Effector memory CD4-positive, alpha-beta T cell (primary cell): Measurements from ENCODE around the gene FDPS.
A peak's percentile ranks its signal among the peaks of the same experiment; 100 is the strongest.

ENCODE experiments used
- DNase-seq, 3 donors: peaks; one replicate each; pipeline ENCODE4 v3.0.0-alpha.2; 2020
- H3K27ac ChIP-seq: 2 replicates; pipeline ENCODE4 v1.7.0; 2013; ENCODE audit warnings: mild to moderate bottlenecking, low read length, moderate library complexity; ENCODE audit not compliant: insufficient read depth, poor library complexity, severe bottlenecking
- H3K27me3 ChIP-seq: replicated peaks from 2 replicates; pipeline ENCODE4 v1.7.0; 2013; ENCODE audit warnings: mild to moderate bottlenecking, low read length; ENCODE audit not compliant: insufficient read depth, control insufficient read depth, poor library complexity, severe bottlenecking
- H3K36me3 ChIP-seq: 2 replicates; pipeline ENCODE4 v1.7.0; 2013; ENCODE audit warnings: mild to moderate bottlenecking, low read length, moderate library complexity; ENCODE audit not compliant: control insufficient read depth, insufficient read depth
- H3K4me1 ChIP-seq: 2 replicates; pipeline ENCODE4 v1.7.0; 2013; ENCODE audit warnings: low read length, mild to moderate bottlenecking; ENCODE audit not compliant: control insufficient read depth, insufficient read depth, poor library complexity, severe bottlenecking
- H3K4me3 ChIP-seq: 2 replicates; pipeline ENCODE4 v1.7.0; 2013; ENCODE audit warnings: low read length, low read depth, mild to moderate bottlenecking; ENCODE audit not compliant: insufficient read depth, poor library complexity, severe bottlenecking
- H3K9me3 ChIP-seq: 2 replicates; pipeline ENCODE4 v1.7.0; 2013; ENCODE audit warnings: mild to moderate bottlenecking, low read length, moderate library complexity; ENCODE audit not compliant: control insufficient read depth

Gene FDPS

GRCh38 chr1:155318082-155318481 lies 9.4 kb downstream of the FDPS start:
- no peak overlapping the region for H3K27ac ChIP-seq
- no peaks in the 10 kb centered on the region for H3K9me3 ChIP-seq
- no peaks in the 10 kb centered on the region for H3K27me3 ChIP-seq
- peaks cover 11% of the 10 kb centered on the region for H3K36me3 ChIP-seq
- DNase-seq = no peak
- peaks cover 10% of the 10 kb centered on the region for H3K4me1 ChIP-seq
- H3K4me3 ChIP-seq = no peak overlapping the region

- H3K4me3 ChIP-seq = no peak overlapping the region
Observed at GRCh38 chr1:155319536-155319935, 10.9 kb downstream of the FDPS start.

GRCh38 chr1:155320252-155320651 lies 11.6 kb downstream of the FDPS start:
- Histone ChIP-seq H3K9me3 (no peaks in the 10 kb centered on the region), H3K4me1 (peaks cover 14% of the 10 kb centered on the region), H3K27ac (no peak overlapping the region), H3K36me3 (peaks cover 7% of the 10 kb centered on the region), H3K4me3 (peak overlapping the region; percentile 50), H3K27me3 (no peaks in the 10 kb centered on the region)
- no peak for DNase-seq

More at GRCh38 chr1:155319536-155319935, 10.9 kb downstream of the FDPS start:
- Histone ChIP-seq H3K9me3 (no peaks in the 10 kb centered on the region), H3K27ac (no peak overlapping the region), H3K27me3 (no peaks in the 10 kb centered on the region), H3K4me1 (peaks cover 10% of the 10 kb centered on the region), H3K36me3 (peaks cover 11% of the 10 kb centered on the region)
- DNase-seq = no peak

- peak within 1 kb of the TSS; percentile 50 for H3K4me3 ChIP-seq
- peak; percentile 38 to 60 (median 52) for DNase-seq
- H3K27me3 ChIP-seq = no peaks in the 10 kb centered on the region
- H3K4me1 ChIP-seq = peaks cover 15% of the 10 kb centered on the region
- no peak within 1 kb of the TSS for H3K27ac ChIP-seq
- H3K9me3 ChIP-seq = no peaks in the 10 kb centered on the region
- H3K36me3 ChIP-seq = peaks cover 7% of the 10 kb centered on the region
Observed at GRCh38 chr1:155320661-155321617, 12.3 kb downstream of the FDPS start, which contains the start of gene RUSC1. RUSC1 (plus strand) TSS chr1:155320894; CDS start chr1:155321774, 880 bp downstream.

GRCh38 chr1:155321639-155322503 lies 13.2 kb downstream of the FDPS start:
- DNase-seq = no peak
- peaks cover 15% of the 10 kb centered on the region for H3K4me1 ChIP-seq

GRCh38 chr1:155322571-155322952 lies 13.9 kb downstream of the FDPS start:
- Histone ChIP-seq H3K27ac (no peak overlapping the region), H3K4me3 (peak overlapping the region; percentile 86), H3K27me3 (no peaks in the 10 kb centered on the region), H3K4me1 (peaks cover 15% of the 10 kb centered on the region), H3K36me3 (peaks cover 7% of the 10 kb centered on the region), H3K9me3 (no peaks in the 10 kb centered on the region)
- no peak for DNase-seq

More at GRCh38 chr1:155321639-155322503, 13.2 kb downstream of the FDPS start:
- Histone ChIP-seq H3K4me3 (no peak overlapping the region), H3K9me3 (no peaks in the 10 kb centered on the region), H3K27me3 (no peaks in the 10 kb centered on the region), H3K27ac (no peak overlapping the region), H3K36me3 (peaks cover 7% of the 10 kb centered on the region)

GRCh38 chr1:155322953-155323728 lies 14.5 kb downstream of the FDPS start:
- Histone ChIP-seq H3K4me3 (peak overlapping the region; percentile 86), H3K27me3 (no peaks in the 10 kb centered on the region), H3K36me3 (peaks cover 4% of the 10 kb centered on the region), H3K27ac (peak overlapping the region; percentile 90), H3K9me3 (no peaks in the 10 kb centered on the region), H3K4me1 (peaks cover 15% of the 10 kb centered on the region)
- peak; percentile 67 to 76 (median 69) for DNase-seq

GRCh38 chr1:155323729-155324036 lies 15.0 kb downstream of the FDPS start:
- Histone ChIP-seq H3K9me3 (no peaks in the 10 kb centered on the region), H3K4me1 (peaks cover 15% of the 10 kb centered on the region)

GRCh38 chr1:155324037-155324716 lies 15.5 kb downstream of the FDPS start:
- peak overlapping the region; percentile 90 for H3K27ac ChIP-seq
- H3K9me3 ChIP-seq = no peaks in the 10 kb centered on the region
- H3K27me3 ChIP-seq = no peaks in the 10 kb centered on the region
- H3K4me3 ChIP-seq = peak overlapping the region; percentile 86
- H3K36me3 ChIP-seq = no peaks in the 10 kb centered on the region
- DNase-seq = peak; percentile 83 to 90 (median 87)
- peaks cover 15% of the 10 kb centered on the region for H3K4me1 ChIP-seq

More at GRCh38 chr1:155323729-155324036, 15.0 kb downstream of the FDPS start:
- Histone ChIP-seq H3K27me3 (no peaks in the 10 kb centered on the region), H3K27ac (peak overlapping the region; percentile 90), H3K36me3 (no peaks in the 10 kb centered on the region), H3K4me3 (peak overlapping the region; percentile 86)
- peak; percentile 73 to 77 (median 73) for DNase-seq
